Medulla oblongata (tissue), 1 donor: ENCODE data around the gene R3HDM4.
A peak's percentile ranks its signal among the peaks of the same experiment; 100 is the strongest.

Experiments
- DNase-seq: peaks from one replicate; pipeline ENCODE4 v3.0.0-alpha.2; 2015; ENCODE audit errors: extremely low spot score

Gene R3HDM4

DNA sequence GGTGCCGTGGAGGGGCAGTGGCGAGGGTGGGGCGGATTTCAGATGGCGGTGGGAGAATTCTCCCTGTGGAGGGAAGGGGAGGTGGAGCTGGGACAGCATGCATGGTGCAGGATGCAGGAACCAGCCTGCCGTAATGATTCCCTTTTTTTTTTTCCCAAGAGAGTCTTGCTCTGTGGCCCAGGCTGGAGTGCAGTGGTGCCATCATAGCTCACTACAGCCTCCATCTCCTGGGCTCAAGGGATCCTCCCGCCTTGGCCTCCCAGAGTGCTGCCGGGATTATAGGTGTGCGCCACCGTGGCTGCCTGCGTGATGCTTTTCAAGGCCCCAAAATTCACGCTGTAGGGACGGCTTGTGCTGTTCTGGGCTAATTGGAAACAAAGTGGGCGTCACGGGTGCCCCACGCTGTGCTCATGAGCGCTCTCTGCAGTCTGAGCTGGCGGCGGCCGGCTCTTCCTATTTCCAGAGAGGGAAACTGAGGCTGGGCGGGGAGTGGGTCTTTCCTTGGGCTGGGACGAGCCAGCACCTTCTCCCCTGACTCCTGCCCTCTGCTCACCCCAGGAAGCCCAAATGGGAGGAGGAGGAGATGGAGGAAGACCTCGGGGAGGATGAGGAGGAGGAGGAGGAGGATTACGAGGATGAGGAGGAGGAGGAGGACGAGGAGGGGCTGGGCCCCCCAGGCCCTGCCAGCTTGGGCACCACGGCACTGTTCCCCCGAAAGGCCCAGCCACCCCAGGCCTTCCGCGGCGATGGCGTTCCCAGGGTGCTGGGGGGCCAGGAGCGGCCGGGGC, 19.0 kb upstream of the R3HDM4 start:
- DNase-seq, result no peak

DNA sequence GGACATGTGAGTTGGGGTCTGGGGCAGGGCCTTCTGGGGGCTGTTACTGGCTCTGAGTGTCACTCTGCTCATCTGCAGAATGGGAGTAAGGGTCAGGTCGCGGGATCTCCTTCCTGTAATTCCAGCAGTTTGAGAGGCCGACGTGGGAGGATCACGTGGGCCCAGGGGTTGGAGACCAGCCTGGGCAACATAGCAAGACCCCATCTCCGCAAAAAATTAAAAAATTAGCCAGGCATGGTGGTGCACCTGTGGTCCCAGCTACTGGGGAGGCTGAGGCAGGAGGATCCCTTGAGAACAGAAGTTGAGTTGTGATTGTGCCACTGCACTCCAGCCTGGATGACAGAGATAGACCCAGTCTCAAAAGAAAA, 16.9 kb upstream of the R3HDM4 start:
- no peak for DNase-seq

DNA sequence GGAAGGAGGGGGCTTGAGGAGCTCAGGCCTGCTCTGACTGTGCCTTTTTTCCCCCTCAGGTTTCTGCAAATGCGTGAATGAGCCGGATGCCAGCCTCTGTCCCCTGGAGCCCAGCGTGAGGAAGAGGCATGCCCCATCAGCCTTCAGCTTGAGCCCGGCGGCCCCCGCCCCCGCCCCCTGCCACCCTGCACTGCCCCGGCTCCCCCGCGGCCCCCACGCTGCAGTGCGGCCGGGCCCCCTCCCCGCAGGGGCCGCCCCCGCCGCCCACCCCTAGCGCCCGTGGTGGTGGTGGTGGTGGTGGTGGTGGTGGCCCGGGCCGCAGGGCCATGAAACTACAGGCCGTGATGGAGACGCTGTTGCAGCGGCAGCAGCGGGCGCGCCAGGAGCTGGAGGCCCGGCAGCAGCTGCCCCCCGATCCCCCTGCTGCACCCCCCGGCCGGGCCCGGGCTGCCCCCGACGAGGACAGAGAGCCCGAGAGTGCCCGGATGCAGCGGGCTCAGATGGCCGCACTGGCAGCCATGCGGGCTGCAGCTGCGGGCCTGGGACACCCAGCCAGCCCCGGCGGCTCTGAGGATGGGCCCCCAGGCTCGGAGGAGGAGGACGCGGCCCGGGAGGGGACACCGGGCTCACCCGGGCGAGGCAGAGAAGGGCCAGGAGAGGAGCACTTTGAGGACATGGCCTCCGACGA, 16.3 kb upstream of the R3HDM4 start:
- no peak for DNase-seq

DNA sequence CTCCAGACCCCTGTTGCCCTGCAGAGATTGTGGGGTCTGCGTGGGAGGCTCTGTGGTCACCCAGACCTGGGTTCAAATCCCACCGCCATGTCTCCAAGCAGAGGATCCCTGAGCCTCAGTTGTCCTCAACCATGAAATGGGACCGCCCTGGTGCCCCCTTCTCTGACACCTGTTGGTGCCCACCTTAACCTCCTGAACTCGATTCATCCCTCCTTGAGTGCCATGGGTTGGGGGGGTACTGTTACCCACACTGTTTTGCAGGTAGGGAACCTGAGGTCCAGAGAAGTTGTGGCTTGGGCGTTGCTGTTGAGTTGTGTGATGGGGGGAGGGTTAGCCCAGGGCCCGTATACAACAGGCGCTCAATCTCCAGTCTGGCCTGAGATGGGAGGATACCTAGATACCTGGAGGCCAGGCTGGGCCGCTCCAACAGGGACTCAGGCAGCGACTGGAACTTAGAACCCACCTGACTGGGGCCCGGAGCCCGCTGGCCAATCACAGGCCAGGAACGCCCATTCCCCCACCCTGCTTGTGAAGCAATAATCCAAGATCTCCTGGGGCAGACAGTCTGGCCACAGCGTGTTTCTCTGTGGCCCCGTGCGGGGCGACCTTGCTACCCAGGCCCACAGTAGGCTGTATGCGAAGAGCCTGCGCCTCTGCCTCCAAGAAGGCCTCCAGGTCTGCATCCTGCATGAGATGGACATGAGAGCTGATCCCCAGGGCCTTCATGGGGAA, 15.6 kb upstream of the R3HDM4 start:
- DNase-seq, result no peak

DNA sequence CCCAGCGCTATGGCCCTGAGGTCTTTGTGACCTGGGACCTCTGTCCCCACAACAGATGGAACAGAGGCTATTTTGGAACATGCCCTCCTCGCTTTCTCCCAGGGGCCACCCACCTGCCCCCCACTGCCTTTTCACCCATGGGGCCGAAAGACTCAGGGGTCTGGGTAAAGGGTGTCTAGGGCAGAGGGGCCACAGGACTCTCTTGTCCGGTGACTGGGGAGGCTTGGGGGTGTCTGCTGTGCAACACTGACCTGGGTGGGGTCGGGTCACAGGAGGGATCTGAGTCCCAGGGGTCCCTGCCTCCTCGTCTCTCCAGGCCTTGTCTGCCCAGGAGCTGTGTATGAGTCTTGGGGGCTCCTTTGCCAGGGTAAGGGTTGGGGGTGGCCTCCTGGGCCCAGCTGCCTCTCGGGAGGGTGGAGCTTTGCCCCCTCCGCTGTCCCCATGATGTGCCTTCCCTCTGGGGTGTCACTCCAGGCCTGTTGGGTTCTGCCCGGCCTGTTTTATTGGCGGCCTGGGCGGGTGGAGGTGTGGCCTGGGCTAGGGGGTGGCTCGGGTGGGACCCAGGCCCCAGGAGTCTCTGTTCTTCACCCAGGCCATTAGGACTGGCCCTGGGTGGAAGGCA, 14.9 kb upstream of the R3HDM4 start:
- DNase-seq, result no peak

DNA sequence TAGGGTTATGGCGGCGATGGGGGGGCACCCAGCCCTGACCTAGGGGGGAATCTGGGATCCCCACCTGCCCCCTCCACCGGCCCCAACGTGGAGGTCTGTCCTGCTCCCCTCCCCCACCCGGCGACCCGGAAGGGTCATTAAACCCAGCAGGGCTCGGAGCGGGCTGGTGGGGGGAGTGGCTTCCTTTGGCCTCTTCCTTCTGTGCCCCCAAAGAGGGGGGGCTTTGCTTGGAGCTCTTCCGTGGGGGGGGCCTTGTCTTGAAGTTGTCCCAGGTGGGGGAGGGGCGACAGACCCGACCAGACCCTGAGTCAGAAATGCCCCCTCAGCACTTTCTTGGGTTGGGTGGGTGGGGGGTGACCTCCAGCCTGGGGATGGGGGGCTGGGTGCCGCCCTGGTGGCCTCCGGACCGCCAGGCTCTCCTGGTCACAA, 14.3 kb upstream of the R3HDM4 start:
- no peak for DNase-seq

DNA sequence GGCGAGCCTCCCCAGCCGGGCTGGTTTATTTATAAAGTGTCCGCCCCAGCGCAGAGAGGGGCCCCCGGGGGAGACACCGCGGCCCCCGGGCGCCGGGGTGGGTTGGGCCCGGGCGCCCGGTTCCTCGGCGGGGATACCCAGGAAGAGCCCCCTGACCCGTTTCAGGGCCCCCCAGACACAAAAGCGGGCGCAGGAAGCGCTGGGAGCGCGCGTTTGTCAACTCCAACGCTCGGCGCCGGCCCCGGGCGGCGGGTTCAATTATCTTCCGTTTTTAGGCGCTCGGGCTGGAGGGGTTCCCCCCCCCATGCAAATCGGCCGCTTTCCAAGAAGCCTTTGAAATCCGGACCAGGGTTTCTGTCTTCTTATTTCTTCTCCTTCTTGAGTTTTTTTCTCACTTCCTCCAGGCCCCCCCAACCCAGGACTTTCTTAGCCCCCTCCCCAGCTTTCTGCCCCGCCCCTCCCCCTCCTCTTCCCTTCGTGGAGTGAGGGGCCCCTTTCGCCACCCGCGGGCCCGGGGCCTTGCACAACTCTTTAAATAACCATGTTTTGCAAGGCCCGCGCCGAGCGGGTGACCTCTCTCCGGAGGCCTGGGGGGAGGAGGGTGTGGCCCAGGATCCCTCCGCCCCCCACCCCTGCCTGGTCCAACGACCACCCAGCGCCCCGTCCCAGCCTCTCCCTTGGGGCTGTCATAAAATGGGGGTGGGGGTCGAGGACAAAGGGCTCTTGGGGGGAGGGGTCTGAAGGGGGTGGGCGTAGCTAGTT, 13.8 kb upstream of the R3HDM4 start:
- peak; percentile 54 for DNase-seq

DNA sequence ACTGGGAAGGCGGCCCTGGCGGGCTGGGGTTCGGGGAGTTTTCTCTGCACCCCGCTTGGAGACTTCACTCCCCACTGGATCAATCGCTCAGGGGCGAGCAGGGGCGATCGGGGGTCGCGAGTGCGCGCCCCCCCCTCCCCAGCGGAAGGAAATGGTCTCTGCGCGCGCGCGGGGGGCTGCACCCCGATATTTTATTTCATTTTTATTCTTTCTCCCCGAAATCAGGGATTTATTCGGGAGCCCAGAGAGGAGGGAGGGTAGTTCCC, 13.2 kb upstream of the R3HDM4 start:
- DNase-seq, result no peak

DNA sequence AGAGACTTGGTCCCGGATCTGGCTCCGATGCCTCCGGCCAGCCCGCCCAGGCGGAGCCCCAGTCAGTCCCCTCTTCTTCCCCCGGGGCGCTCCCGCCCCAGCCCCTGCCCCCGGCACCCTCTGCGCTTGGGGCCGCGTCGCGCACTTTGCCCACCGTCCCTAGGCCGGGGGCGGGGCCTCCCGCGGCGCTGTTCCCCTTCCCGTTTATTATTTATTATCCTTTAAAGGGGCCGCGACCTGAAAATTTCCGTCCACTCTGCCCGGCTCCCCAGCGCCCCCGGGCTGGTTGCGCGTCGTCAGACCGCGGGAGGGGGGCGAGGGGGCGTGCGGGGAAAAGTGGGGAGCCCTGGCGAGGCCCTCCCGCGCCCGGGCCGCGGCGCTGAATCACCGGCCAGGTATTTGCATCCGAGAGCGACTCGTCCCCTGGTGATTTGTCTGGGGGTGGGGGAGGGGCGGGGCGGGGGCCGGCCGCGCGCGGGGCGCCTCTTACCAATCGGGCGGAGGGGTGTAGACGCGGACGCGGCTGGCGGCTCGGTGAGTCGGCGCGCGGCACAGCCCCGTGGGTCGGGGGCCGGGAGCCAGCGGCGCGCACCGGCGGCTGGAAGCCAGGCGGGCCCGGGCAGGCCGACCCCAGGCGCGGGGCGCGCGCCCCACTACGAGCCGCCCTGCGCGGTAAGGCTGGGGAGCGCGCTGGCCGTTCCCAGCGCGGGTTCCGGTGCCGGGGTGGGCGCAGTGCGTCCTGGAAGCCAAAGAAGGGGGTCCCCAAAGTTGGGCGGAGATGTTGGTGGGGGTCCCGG, 12.7 kb upstream of the R3HDM4 start, which contains the start of gene ARID3A:
TSS of gene ARID3A (plus strand) at position 510 of the 797 bp plus-strand sequence. CDS start 3,494 bp downstream, outside the sequence.
- peak; percentile 82 for DNase-seq

DNA sequence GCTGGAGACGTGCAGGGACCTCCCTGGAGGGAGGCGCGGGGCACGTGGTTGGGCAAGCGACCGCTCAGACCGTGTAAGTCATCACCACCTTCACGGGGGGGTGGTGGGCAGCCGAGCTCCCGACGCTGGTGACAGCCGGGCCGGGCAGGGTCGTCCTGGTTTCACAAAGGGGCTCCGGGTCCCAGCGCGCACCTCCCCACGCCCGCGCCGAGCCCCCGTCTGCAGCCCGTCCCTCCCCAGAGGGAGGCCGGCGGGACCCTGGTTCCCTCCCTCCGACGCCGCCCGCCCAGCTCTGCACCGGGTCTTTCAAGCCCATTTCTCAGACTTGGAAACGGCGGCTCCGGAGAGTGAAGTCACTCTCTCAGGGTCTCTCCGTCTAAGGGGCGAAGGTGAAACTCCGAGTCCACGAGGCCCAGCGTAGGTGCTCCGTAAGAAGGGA, 12.1 kb upstream of the R3HDM4 start:
- DNase-seq, result no peak

DNA sequence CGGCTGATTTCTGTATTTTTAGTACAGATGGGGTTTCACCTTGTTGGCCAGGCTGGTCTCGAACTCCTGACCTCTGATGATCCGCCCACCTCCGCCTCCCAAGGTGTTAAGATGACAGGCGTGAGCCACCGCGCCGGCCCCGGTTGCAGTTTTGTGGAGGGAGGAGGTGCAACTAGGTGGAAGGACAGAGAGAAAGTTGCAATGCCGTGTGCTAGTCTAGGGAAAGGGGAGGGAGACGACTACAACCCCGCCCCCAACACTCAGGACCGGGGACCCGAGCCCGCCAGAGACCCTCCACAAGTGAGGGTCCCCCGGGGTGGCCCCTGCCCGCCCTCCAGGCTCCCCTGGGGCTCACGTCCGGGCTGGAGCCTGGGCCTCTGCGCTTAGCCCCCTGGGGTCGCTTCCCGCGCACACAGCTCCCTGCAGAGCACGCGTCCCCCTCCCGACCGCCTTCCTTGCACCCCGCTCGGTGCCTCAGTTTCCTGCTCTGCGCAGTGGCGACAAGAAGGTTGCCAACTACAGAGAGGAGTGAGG, 11.6 kb upstream of the R3HDM4 start:
- no peak for DNase-seq

DNA sequence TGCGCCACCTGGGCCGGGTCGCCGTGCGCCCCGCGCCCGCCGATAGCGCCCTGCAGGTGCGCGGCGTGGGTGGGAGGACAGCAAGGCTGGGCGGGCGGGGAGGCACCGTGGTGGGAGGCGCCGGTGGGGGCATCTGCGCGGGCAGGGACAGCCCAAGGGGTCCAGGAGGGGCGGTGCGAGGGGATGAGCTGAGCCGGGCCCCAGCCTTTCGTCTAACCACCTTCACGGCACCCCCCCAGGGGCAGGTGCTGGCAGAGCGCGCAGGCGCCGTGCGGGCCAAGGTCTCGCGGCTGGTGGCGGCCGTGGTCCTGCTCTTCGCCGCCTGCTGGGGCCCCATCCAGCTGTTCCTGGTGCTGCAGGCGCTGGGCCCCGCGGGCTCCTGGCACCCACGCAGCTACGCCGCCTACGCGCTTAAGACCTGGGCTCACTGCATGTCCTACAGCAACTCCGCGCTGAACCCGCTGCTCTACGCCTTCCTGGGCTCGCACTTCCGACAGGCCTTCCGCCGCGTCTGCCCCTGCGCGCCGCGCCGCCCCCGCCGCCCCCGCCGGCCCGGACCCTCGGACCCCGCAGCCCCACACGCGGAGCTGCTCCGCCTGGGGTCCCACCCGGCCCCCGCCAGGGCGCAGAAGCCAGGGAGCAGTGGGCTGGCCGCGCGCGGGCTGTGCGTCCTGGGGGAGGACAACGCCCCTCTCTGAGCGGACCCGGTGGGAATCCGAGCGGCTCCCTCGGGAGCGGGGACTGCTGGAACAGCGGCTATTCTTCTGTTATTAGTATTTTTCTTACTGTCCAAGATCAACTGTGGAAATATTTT, 7.2 kb upstream of the R3HDM4 start:
- no peak for DNase-seq

DNA sequence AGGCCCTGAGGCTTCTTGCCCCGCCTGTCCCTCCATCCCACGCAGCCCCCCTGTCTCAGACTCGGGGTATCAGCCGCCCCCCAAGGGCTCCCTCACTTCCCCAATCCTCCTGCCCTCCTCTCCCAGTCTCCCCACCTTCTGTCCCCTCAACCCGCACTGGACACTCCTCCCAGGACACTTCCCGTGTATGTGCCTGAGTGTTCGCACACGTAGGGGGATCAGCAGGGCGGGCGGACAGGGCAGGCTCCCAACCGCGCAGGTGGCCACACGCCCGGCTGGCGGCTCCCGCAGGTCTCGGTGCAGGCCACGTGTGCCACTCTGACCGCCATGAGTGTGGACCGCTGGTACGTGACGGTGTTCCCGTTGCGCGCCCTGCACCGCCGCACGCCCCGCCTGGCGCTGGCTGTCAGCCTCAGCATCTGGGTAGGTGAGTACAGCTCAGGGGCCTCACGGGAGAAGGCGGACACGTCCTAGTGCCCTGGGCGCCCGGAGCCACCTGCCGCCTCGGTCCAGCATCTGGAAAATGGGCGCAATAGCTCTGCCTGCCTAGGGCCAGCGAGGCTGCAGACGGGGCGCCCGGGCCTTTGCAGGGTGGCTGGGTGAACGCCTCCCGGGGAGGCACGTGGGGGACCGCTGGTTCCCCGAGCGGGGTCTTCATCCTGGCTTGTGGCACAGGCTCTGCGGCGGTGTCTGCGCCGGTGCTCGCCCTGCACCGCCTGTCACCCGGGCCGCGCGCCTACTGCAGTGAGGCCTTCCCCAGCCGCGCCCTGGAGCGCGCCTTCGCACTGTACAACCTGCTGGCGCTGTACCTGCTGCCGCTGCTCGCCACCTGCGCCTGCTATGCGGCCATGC, 6.4 kb upstream of the R3HDM4 start:
- no peak for DNase-seq

DNA sequence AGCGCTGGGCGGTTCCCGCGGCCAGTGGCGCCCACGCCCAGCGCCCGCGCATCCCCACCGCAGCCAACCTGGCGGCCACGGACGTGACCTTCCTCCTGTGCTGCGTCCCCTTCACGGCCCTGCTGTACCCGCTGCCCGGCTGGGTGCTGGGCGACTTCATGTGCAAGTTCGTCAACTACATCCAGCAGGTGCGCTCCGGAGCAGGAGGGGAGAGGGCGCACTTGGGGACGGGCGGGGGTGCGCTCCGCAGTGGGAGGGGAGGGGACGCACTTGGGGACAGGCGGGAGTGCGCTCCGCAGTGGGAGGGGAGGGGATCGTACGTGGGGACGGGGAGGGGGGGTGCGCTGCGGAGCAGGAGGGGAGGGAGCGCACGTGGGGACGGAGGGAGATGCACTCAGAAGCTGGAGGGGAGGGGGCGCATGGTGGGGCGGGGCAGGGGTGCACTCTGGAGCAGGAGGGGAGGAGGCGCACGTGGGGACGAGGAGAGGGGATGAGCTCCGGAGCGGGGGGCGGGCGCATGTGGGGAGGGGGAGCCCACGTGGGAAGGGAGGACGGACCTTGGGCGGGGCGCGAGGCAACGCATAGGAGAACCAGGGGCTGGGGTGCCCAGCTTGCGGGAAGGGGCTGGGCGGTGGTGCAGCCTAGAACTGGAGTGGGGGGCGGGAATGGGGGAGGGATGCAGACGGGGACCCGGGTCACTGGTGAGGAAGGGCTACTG, 5.6 kb upstream of the R3HDM4 start:
- no peak for DNase-seq

DNA sequence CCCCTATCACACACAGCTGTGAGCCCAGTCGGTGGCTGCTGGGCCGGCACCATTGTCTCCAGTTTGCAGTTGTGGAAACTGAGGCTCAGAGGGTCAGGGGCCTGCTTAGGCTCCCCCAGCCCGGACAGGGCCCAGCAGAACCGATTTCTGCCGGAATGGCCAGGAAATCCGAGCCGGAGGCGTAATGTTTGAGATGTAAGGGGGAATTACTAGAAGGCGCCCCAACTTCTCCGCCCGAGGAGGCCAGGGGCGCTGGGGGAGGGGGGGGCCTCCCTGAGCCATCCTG, 5.1 kb upstream of the R3HDM4 start:
- no peak for DNase-seq

DNA sequence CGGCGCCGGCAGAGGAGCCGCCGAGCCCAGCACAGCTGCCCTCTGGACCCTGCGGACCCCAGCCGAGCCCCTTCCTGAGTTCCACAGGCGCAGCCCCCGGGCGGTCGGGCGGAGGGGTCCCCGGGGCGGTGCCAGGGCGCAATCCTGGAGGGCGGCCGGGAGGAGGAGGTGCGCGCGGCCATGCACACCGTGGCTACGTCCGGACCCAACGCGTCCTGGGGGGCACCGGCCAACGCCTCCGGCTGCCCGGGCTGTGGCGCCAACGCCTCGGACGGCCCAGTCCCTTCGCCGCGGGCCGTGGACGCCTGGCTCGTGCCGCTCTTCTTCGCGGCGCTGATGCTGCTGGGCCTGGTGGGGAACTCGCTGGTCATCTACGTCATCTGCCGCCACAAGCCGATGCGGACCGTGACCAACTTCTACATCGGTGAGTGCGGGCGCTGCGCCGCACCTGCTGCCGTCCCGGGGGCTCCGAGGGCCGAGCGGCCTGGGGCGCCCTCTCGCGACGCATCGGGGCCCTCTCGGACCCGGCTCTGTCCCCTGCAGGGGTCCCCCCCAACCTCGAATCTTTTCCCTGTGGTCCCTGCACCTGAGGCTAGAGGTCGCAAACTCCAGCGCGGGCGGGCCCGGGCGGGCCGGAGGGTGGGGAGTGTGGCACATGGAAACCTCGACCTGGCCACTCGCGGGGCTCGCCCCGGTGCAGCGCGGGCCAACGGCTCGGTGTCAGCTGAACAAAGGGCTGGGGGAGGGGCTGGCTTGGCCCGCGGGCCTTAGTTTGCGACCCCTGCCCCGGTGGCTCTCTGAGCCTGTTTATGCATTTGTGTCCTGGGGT, 4.5 kb upstream of the R3HDM4 start, which contains the start of gene KISS1R:
TSS of gene KISS1R (plus strand) at position 11 of the 829 bp plus-strand sequence. CDS start at position 181, 170 bp downstream.
- no peak for DNase-seq

DNA sequence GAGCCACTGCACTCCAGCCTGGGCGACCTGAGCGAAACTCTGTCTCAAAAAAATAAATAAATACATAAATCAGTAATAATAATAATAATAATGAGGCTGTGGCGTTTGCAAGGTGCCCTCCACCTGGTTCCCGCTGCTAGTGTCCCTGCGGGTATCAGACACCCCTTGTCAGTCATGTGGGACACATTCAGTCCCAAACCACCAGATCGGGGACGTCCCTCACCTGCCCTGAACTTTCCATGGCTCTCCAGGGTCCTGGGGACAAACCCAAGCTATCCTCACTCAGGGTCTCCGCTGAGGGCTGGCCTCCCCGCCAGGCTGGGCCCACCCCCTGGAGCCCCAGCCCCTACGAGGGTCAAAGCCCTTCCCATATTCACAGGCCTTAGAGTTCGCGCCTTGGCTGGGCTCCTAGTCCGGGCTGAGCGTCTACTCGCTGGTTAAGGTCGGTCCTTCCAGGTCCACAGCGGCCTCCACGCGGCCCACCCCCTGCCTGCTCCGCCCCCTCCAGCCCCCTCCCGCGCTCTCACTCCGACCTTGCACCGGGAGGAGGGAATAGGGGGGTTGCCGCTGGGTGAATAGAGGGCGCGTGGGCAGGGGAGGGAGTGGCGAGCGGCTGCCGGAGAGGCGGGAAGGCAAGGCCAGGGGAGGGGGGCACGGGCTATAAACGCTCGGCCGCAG, 3.8 kb upstream of the R3HDM4 start:
- DNase-seq, result no peak
